GM18870 (cell line): ENCODE results near the gene VAMP8.
"Not testable (repeated sequence)": the region's sequence is repeated elsewhere in the genome, so short reads cannot be mapped to it uniquely, and the experiment has no call there.

ENCODE experiments used
- ATAC-seq: cut with Tn5 transposase; IDR thresholded peaks from one replicate; pipeline ENCODE4 v1.9.1; 2021; ENCODE audit warnings: moderate library complexity; ENCODE audit not compliant: unreplicated experiment

VAMP8 gene

DNA sequence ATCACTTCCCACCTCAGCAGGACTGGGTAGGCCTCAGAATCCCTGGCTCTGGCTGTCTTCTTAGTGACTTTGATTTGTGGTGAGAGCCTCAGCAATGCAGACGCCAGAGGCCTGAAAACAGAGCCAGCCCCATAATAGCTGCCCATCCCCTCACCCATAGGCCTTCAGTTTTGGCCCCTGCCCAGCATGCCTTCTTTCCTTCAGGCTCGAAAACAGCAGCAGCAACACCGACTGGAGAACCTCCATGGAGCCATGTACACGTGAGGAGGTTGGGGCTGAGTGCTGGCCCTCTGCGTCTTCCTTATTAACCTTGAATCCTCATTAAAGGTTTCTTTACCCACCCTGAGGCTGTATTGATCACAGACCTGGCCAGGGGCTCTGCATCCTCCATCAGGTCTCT is 19.9 kb downstream of the VAMP8 start:
- ATAC-seq = no peak

DNA sequence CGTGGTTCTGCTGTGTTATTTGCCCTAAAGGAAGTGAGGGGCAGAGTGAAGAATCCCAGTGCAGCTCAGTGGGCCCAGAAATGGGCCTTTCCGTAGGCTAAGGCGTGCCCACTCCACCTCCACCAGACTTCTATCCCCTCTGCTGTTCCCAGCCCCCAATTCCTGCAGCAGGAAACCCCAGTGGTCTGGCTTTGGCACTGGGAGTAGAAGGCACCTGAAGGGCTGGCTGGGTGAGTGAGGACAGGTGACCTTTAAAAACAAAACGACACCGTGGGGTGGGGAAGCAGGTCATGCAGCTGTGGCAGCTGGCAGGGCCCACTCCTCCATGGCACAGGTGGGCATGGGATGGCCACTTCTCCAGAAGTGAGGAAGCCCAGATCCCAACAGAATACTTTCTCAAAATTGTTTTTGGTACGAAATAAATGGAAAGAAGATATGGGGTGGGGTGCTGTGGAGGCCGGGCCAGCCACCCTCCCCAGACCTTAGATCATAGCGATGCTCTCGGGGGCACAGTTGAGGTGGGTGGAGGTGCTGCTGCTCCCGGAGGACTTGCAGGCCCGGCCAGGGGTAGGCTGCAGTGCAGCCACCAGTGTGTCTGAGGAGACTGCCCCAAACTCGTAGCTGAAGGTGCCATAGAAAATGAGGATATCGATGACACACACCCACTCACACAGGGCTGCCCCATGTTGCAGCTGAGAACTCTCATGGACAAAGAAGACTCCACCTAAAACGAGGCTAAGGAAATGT is 21.4 kb downstream of the VAMP8 start:
- ATAC-seq = no peak

- ATAC-seq = no peak
Observed at GRCh38 chr2:85599468-85600234, 22.3 kb downstream of the VAMP8 start.

- ATAC-seq = no peak
Observed at GRCh38 chr2:85600235-85600575, 22.8 kb downstream of the VAMP8 start.

GRCh38 chr2:85600951-85601770 is 23.8 kb downstream of the VAMP8 start:
- no peak for ATAC-seq

- ATAC-seq = peak; percentile 24
Observed at GRCh38 chr2:85601771-85602475, 24.5 kb downstream of the VAMP8 start.

DNA sequence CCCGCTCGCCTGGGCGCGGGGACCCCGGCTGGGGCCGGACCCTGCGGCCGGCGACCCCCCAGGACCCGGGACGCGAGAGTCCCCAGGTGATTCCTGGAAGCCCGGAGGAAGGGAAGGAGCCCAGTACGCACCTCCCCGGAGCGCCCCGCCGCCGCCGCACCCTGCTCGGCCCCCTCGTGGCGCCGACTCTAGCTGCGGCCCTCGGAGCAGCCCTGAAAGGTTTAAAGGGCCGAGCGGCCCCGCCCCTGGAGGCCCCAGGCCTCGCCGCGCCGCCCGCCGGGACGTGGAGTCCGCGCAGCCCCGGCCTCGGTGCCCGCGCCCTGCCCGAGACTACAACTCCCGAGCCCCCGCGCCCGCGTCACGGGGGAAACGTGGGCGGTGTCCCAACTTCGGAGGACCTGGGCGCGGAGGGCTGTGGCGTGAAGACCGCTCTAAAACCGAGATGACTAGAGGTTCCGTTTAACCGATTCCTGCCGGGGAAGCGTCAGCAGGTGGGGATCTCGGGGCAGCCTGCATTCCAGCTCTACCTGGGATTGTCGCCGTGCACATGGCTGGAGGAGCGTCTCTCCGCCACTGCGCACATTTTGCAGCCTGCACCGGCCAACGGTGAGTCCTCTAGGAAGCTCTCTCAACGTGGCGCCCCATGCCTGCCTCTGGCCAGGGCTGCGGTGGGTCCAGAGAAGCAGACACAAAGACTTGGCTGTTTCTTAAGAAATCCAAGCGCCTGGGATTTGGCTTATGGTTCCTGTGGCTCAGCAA is 25.3 kb downstream of the VAMP8 start, which contains the start of gene TMEM150A:
Gene TMEM150A (minus strand): TSS at position 223 of the 759 bp plus-strand sequence. CDS start 750 bp downstream, outside the sequence.
- ATAC-seq = peak; percentile 72

DNA sequence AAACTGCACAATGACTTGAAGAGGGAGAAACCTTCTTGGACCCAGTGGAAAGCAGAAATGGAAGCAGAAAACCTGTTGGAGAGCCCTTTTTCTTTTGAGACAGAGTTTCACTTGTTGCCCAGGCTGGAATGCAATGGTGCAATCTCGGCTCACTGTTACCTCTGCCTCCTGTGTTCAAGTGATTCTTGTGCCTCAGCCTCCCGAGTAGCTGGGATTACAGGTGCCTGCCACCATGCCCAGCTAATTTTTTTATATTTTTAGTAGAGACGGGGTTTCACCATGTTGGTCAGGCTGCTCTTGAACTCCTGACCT is 26.7 kb downstream of the VAMP8 start:
- not testable (repeated sequence) for ATAC-seq

- no peak for ATAC-seq
Observed at GRCh38 chr2:85604568-85605339, 27.4 kb downstream of the VAMP8 start.

DNA sequence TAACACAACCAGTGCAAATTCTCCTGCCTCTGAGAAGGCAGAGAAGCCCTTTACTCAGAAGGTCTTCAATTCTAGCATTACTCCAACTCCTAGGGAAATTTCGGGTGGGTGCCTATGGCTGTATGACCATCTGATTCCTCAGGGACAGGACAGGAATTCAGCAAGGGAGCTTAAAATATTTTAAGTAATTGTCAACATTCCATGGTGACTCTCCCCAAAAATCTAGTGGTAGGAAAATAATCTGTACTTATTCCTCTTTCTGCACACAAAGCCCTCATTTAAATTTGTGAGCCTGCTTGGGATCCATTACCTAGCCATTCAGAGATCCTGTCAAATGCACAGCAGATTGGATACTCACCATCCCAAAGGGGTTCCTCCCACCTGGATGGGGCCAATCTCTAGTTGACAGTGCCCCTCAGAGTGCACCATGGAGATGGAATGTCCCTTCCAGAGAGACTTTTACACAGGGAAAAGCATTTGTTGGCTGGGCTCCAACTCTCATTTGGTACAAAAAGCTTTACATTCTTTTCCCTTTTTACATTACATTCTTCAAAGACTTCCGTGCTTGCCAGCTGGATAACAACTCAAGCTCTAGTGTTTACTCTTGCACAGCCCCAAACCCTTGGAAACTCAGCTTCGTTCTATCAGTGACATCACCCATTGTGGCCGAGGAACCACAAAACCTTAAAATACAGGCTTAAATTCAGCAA is 28.2 kb downstream of the VAMP8 start:
- no peak for ATAC-seq

DNA sequence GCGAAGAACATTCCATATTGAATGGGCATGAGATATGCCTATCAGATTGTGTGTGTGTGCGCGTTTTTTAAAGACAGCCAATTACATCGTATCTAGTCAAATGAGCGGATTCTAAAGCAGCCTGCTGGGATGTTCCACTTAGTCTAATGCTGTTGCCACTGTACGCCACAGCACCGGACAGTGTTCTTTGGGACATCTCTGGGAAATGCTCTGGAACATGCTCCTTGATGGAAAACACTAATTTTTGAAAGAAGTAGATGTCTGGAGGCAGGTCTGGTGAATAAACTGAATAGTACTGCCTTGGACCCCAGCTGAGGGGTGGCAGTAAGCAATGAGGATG is 28.7 kb downstream of the VAMP8 start:
- ATAC-seq = no peak

GRCh38 chr2:85607268-85608215 is 30.2 kb downstream of the VAMP8 start:
- no peak for ATAC-seq

- no peak for ATAC-seq
Observed at GRCh38 chr2:85611217-85611704, 33.9 kb downstream of the VAMP8 start.

- ATAC-seq = peak; percentile 59
Observed at GRCh38 chr2:85611705-85612587, 34.6 kb downstream of the VAMP8 start, which contains the start of gene C2orf68. TSS of gene C2orf68 (minus strand) at chr2:85612066. CDS start at chr2:85611984, 82 bp downstream.

DNA sequence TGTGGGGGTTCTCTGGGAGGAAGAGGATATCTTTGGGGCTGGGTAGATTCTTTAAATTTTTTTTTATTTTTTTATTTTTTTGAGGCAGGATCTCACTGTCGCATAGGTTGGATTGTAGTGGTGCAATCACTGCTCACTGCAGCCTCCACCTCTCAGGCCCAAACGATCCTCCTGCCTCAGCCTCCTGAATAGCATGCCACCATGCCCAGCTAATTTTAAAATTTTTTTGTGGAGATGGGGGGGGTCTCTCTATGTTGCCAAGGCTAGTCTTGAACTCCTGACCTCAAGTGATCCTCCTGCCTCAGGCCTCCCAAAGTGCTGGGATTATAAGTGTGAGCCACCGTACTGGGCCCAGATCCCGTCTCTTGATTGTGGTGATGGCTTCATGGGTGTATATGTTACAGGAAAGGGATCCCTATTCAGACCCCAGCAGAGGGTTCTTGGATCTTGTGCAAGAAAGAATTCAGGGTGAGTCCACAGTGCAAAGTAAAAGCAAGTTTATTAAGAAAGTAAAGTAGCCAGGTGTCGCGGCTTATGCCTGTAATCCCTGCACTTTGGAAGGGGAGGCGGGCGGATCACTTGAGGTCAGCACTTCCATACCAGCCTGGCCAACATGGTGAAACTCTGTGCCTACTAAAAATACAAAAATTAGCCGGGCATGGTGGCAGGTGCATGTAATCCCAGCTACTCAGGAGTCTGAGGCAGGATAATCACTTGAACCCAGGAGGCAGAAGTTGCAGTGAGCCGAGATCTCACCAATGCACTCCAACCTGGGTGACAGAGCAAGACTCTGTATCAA is 36.5 kb downstream of the VAMP8 start:
- ATAC-seq = no peak

GRCh38 chr2:85614757-85615156 is 37.4 kb downstream of the VAMP8 start:
- not testable (repeated sequence) for ATAC-seq
